ENCODE measurements around the gene APOA1.

DNA sequence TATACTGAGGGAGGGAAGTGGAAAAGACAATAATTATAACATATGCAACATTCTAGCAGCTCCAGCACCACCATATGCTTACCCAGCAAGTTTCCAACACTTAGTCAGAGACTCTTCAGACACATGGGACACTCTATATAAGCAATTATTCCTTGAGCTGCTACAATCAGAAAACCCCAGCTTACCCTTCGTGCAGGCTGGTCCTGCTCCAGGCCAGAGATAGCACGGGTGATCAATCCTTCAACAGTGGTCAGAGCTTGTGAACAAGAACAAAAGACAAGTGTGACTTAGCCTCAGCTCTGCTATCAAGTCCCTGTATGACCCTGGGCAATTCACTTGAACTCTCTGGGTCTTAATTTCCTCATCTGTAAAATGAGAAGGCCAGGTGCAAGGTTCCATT, 51.1 kb downstream of the APOA1 start:
- TF ChIP-seq POLR2A (IDR thresholded peaks at IDR 0.05; ENCODE audit: low read length) (no peak), GATA1 (IDR thresholded peaks at IDR 0.05; ENCODE audit: low read depth, low read length) (no peak)
